Measurements from ENCODE around the gene PTGR3. TPM values are rescaled to one million over a fixed set of nuclear protein-coding genes. Genes with fewer than 3 reads are reported as not detected.

PTGR3 gene
- total and polyA plus RNA-seq, 8 donors: 9.9 to 45.5 (median 15.7) TPM

- intact Hi-C loops (cut with DNase I; ENCODE audit: low total_unique reads): no loop called here
- Histone ChIP-seq H3K27ac (peak overlapping the region in 4 of 5 donors; percentile 3 to 72 (median 40)), H3K27me3 (no peaks in the 10 kb centered on the region), H3K4me3 (peak overlapping the region; percentile 17 to 36 (median 26)), H3K36me3 (no peaks in the 10 kb centered on the region), H3K4me1 (peaks cover 3 to 86% (median 51%) of the 10 kb centered on the region in 4 donors), H3K9me3 (no peaks in the 10 kb centered on the region)
- WGBS, 5 donors: 32 to 59% (median 48%) methylated on average over 5 of the region's 5 CpGs
- DNase-seq: no peak
- TF ChIP-seq CTCF (IDR thresholded peaks at IDR 0.05): no peak
- no peak for TF ChIP-seq POLR2AphosphoS5 (IDR thresholded peaks at IDR 0.05)
- TF ChIP-seq POLR2A (IDR thresholded peaks at IDR 0.05): no peak
- no peak for TF ChIP-seq EP300 (IDR thresholded peaks at IDR 0.05)
Observed at GRCh38 chr18:75226956-75227316, 18.0 kb upstream of the PTGR3 start.

GRCh38 chr18:75226286-75226955 is 17.5 kb upstream of the PTGR3 start:
- no peaks in the 10 kb centered on the region for H3K27me3 ChIP-seq
- H3K27ac ChIP-seq: peak overlapping the region in 4 of 5 donors; percentile 3 to 72 (median 40)
- peaks cover 3 to 87% (median 51%) of the 10 kb centered on the region in 4 donors for H3K4me1 ChIP-seq
- no peaks in the 10 kb centered on the region for H3K9me3 ChIP-seq
- DNase-seq: peak in 1 of 2 donors; percentile 63
- intact Hi-C loops (cut with DNase I; ENCODE audit: low total_unique reads): no loop called here
- H3K36me3 ChIP-seq: no peaks in the 10 kb centered on the region
- peak overlapping the region; percentile 17 to 36 (median 26) for H3K4me3 ChIP-seq
- TF ChIP-seq EP300 (IDR thresholded peaks at IDR 0.05) (no peak), POLR2A (IDR thresholded peaks at IDR 0.05) (no peak), POLR2AphosphoS5 (IDR thresholded peaks at IDR 0.05) (no peak), CTCF (IDR thresholded peaks at IDR 0.05) (no peak)
- WGBS, 5 donors: 14 to 23% (median 17%) methylated on average over 11 of the region's 11 CpGs

GRCh38 chr18:75223687-75224347 is 14.9 kb upstream of the PTGR3 start:
- DNase-seq: no peak
- Histone ChIP-seq H3K27me3 (no peaks in the 10 kb centered on the region), H3K4me3 (no peak overlapping the region), H3K4me1 (peaks cover 3 to 94% (median 50%) of the 10 kb centered on the region in 4 donors), H3K27ac (peak overlapping the region in 3 of 5 donors; percentile 36 to 72 (median 41)), H3K36me3 (no peaks in the 10 kb centered on the region), H3K9me3 (no peaks in the 10 kb centered on the region)
- intact Hi-C loops (cut with DNase I; ENCODE audit: low total_unique reads): no loop called here
- WGBS, 5 donors: 66 to 86% (median 68%) methylated on average over 9 of the region's 9 CpGs
- TF ChIP-seq POLR2A (IDR thresholded peaks at IDR 0.05): no peak
- no peak for TF ChIP-seq POLR2AphosphoS5 (IDR thresholded peaks at IDR 0.05)
- TF ChIP-seq CTCF (IDR thresholded peaks at IDR 0.05): no peak
- no peak for TF ChIP-seq EP300 (IDR thresholded peaks at IDR 0.05)

GRCh38 chr18:75222407-75222806 is 13.5 kb upstream of the PTGR3 start:
- no peak for TF ChIP-seq POLR2AphosphoS5 (IDR thresholded peaks at IDR 0.05)
- TF ChIP-seq EP300 (IDR thresholded peaks at IDR 0.05): no peak
- no peak for TF ChIP-seq CTCF (IDR thresholded peaks at IDR 0.05)
- TF ChIP-seq POLR2A (IDR thresholded peaks at IDR 0.05): no peak
- H3K9me3 ChIP-seq: no peaks in the 10 kb centered on the region
- WGBS, 5 donors: 78 to 85% (median 83%) methylated on average over 10 of the region's 10 CpGs
- H3K4me3 ChIP-seq: no peak overlapping the region
- H3K4me1 ChIP-seq: peaks cover 3 to 90% (median 47%) of the 10 kb centered on the region in 4 donors
- no peaks in the 10 kb centered on the region for H3K27me3 ChIP-seq
- H3K27ac ChIP-seq: peak overlapping the region in 4 of 5 donors; percentile 6 to 72 (median 43)
- DNase-seq: no peak
- intact Hi-C loops (cut with DNase I; ENCODE audit: low total_unique reads): no loop called here
- H3K36me3 ChIP-seq: no peaks in the 10 kb centered on the region
